A549 (cell line): ENCODE data around the gene RPGR. TPM values are rescaled to one million over a fixed set of nuclear protein-coding genes. Genes with fewer than 3 reads are reported as not detected.

ENCODE experiments used
- ATAC-seq, 2 experiments: fragments of 200-7000 bp in 1 of 2; fragments of >200 bp in 1 of 2; cut with Nextera tagmentation in 1 of 2; cut with Tn5 transposase in 1 of 2; 3 replicates each; pipeline versions ENCODE4 v1.8.0 to v1.9.1; 2018 to 2020; ENCODE audit warnings: mild to moderate bottlenecking in 1 of 2, moderate library complexity in 1 of 2
- CTCF ChIA-PET: fragments of 300-600 bp; sonication (Branson Sonifier 250); formaldehyde crosslinking; extraction: SDS; loops from one replicate; lab custom pipeline; 2021; ENCODE audit warnings: antibody characterized with exemption, inconsistent platforms; lab: Yijun Ruan, JAX
- POLR2A ChIA-PET: fragments of 350-600 bp; formaldehyde crosslinking; extraction: SDS; loops from one replicate; lab custom pipeline; 2021; ENCODE audit warnings: antibody characterized with exemption, inconsistent platforms; lab: Yijun Ruan, JAX
- DNase-seq, 2 experiments: peaks; one replicate each; pipeline versions ENCODE4 v3.0.0 to v3.0.0-alpha.2; 2011 to 2016; ENCODE audit warnings: low read depth in 1 of 2, low spot score in 1 of 2
- FAIRE-seq: peaks from 2 replicates; lab custom pipeline; 2011; peaks lifted over from hg19 to GRCh38; lab: Jason Lieb, UNC
- H3K27ac ChIP-seq, 2 experiments: fragments of >200 bp; sonication (Bioruptor Twin); formaldehyde crosslinking; 3 replicates each; pipeline ENCODE4 v1.5.1; 2016 to 2017
- H3K4me1 ChIP-seq: fragments of >200 bp; sonication (Bioruptor Twin); formaldehyde crosslinking; 3 replicates; pipeline ENCODE4 v1.6.1; 2016
- H3K4me2 ChIP-seq: fragments of >200 bp; sonication (Bioruptor Twin); formaldehyde crosslinking; 3 replicates; pipeline ENCODE4 v1.6.1; 2016
- H3K4me3 ChIP-seq: fragments of >200 bp; sonication (Bioruptor Twin); formaldehyde crosslinking; 3 replicates; pipeline ENCODE4 v1.5.1; 2016
- H3K9me3 ChIP-seq: fragments of >200 bp; sonication (Bioruptor Twin); formaldehyde crosslinking; 3 replicates; pipeline ENCODE4 v1.6.1; 2016
- BCL3 ChIP-seq: fragments of >200 bp; sonication (Bioruptor Twin); formaldehyde crosslinking; IDR thresholded peaks from 3 replicates; pipeline ENCODE4 v1.6.1; 2016
- EHF ChIP-seq: fragments of 250-450 bp; sonication (Bioruptor Pico); IDR thresholded peaks from 2 replicates; pipeline ENCODE4 v1.5.0; 2020; ENCODE audit warnings: mild to moderate bottlenecking
- EP300 ChIP-seq, 2 experiments: fragments of >200 bp; sonication (Bioruptor Twin); formaldehyde crosslinking; IDR thresholded peaks; 2 replicates in 1 of 2; 3 replicates in 1 of 2; pipeline ENCODE4 v1.6.1; 2016 to 2017
- FOSL2 ChIP-seq, 2 experiments: fragments of 450-650 bp in 1 of 2; fragments of >200 bp in 1 of 2; sonication (Bioruptor Twin) in 1 of 2; formaldehyde crosslinking; IDR thresholded peaks; 2 replicates each; pipeline versions ENCODE4 v1.5.0 to v1.6.1; 2016 to 2020; ENCODE audit warnings: mild to moderate bottlenecking in 1 of 2, moderate library complexity in 1 of 2
- FOXS1 ChIP-seq: fragments of 250-450 bp; sonication (Bioruptor Pico); IDR thresholded peaks from 2 replicates; pipeline ENCODE4 v1.5.0; 2020; ENCODE audit warnings: mild to moderate bottlenecking, moderate library complexity
- HDAC2 ChIP-seq: fragments of 200-600 bp; sonication (generic); IDR thresholded peaks from 2 replicates; pipeline ENCODE4 v1.6.1; 2016
- HES2 ChIP-seq: fragments of >200 bp; sonication (Bioruptor Twin); formaldehyde crosslinking; IDR thresholded peaks from 2 replicates; pipeline ENCODE4 v1.6.1; 2016
- HEYL ChIP-seq: fragments of 250-450 bp; sonication (Bioruptor Pico); IDR thresholded peaks from 2 replicates; pipeline ENCODE4 v1.8.0; 2021; ENCODE audit warnings: mild to moderate bottlenecking, moderate library complexity
- HMGXB4 ChIP-seq: fragments of 250-450 bp; sonication (Bioruptor Pico); IDR thresholded peaks from 2 replicates; pipeline ENCODE4 v1.5.0; 2021; ENCODE audit warnings: mild to moderate bottlenecking, moderate library complexity, borderline replicate concordance
- HOXB5 ChIP-seq: fragments of 250-450 bp; sonication (Bioruptor Pico); IDR thresholded peaks from 2 replicates; pipeline ENCODE4 v1.5.0; 2020; ENCODE audit warnings: mild to moderate bottlenecking, moderate library complexity
- KDM1A ChIP-seq: fragments of 200-600 bp; sonication (generic); IDR thresholded peaks from 2 replicates; pipeline ENCODE4 v1.6.1; 2016; ENCODE audit warnings: low read depth, mild to moderate bottlenecking
- KDM5A ChIP-seq: fragments of 200-600 bp; sonication (generic); IDR thresholded peaks from 2 replicates; pipeline ENCODE4 v1.6.1; 2016; ENCODE audit warnings: antibody characterized with exemption, mild to moderate bottlenecking
- MAFK ChIP-seq: fragments of 450-650 bp; IDR thresholded peaks from 2 replicates; pipeline ENCODE4 v1.6.1; 2014; ENCODE audit not compliant: partially characterized antibody
- PHF8 ChIP-seq: fragments of 200-600 bp; sonication (generic); IDR thresholded peaks from 2 replicates; pipeline ENCODE4 v1.6.1; 2016; ENCODE audit warnings: low read depth, mild to moderate bottlenecking, antibody characterized with exemption, moderate library complexity, borderline replicate concordance
- POLR2A ChIP-seq: IDR thresholded peaks from 2 replicates; pipeline ENCODE4 v1.6.1; 2012; ENCODE audit warnings: mild to moderate bottlenecking, low read length
- POLR2AphosphoS2 ChIP-seq: conservative IDR thresholded peaks from 2 replicates; pipeline ENCODE4 v1.6.1; 2012; ENCODE audit warnings: low read length, improper control_type of control experiment, inconsistent platforms
- RARB ChIP-seq: fragments of 250-450 bp; sonication (Bioruptor Pico); IDR thresholded peaks from 2 replicates; pipeline ENCODE4 v1.8.0; 2021; ENCODE audit warnings: mild to moderate bottlenecking, moderate library complexity
- SREBF2 ChIP-seq: fragments of 450-650 bp; IDR thresholded peaks from 2 replicates; pipeline ENCODE4 v1.6.1; 2014; ENCODE audit warnings: mild to moderate bottlenecking, moderate library complexity
- TFCP2L1 ChIP-seq: fragments of 250-450 bp; sonication (Bioruptor Pico); IDR thresholded peaks from 2 replicates; pipeline ENCODE4 v1.5.0; 2021; ENCODE audit warnings: mild to moderate bottlenecking
- TP53 ChIP-seq: fragments of 250-450 bp; sonication (Bioruptor Pico); IDR thresholded peaks from 2 replicates; pipeline ENCODE4 v1.5.0; 2021; ENCODE audit warnings: mild to moderate bottlenecking, moderate library complexity
- WGBS: methylation state at CpG from one replicate; pipeline ENCODE4 v1.1.6; 2017; ENCODE audit errors: missing lambda C conversion rate; 5-methylcytosine and 5-hydroxymethylcytosine counted together
- polyA plus RNA-seq, 4 experiments: library from polyadenylated mRNA; depleted of rRNA in 3 of 4; stranded (reverse); fragments of >200 nt; fragmentation: RNase III in 1 of 4; extraction: RNeasy Plus Mini Kit Qiagen cat#74134 plus additional on column Dnase treatment in 1 of 4; gene quantifications; 2 replicates in 3 of 4; 3 replicates in 1 of 4; pipeline ENCODE4 v1.2.3, GENCODE V29; 2011 to 2017

Gene RPGR
- polyA plus RNA-seq, 2 of the 4 experiments (the other 2 are of a cell fraction): 8.1 to 10.5 TPM

GRCh38 chrX:38273453-38273852, 53.9 kb downstream of the RPGR start:
- Histone ChIP-seq H3K9me3 (no peaks in the 10 kb centered on the region), H3K27ac (no peak overlapping the region), H3K4me3 (no peak overlapping the region), H3K4me1 (peaks cover 44% of the 10 kb centered on the region), H3K4me2 (no peak overlapping the region)
- ChIA-PET CTCF (interaction anchor here (2.8 to 4.0 kb wide), 2 partner anchors 13 to 54 kb away, joined by 7 to 17 read pairs; partner anchors contain the start of gene RPGR), POLR2A (no interaction called here)
- 83% methylated on average over 1 of the region's 1 CpG for WGBS
- FAIRE-seq: peak; percentile 23
- TF ChIP-seq SREBF2 (no peak), RARB (no peak), PHF8 (no peak), TFCP2L1 (CRISPR knock-in tag) (no peak), FOSL2 (IDR thresholded peaks at IDR 0.05) (no peak), FOSL2 (CRISPR knock-in tag; IDR thresholded peaks at IDR 0.05) (no peak), HOXB5 (CRISPR knock-in tag) (no peak), EP300 (IDR thresholded peaks at IDR 0.05) (no peak), KDM1A (no peak), HMGXB4 (CRISPR knock-in tag) (no peak)
- no peak for ATAC-seq
- DNase-seq: no peak

- H3K9me3 ChIP-seq: no peaks in the 10 kb centered on the region
- ATAC-seq (no peak), DNase-seq (no peak), FAIRE-seq (no peak)
- H3K4me2 ChIP-seq: no peak overlapping the region
- H3K4me3 ChIP-seq: no peak overlapping the region
- H3K27ac ChIP-seq: no peak overlapping the region
- ChIA-PET CTCF (no interaction called here), POLR2A (no interaction called here)
- no peak for TF ChIP-seq KDM5A
- TF ChIP-seq MAFK: peak; percentile 38
- no peak for TF ChIP-seq HEYL (CRISPR knock-in tag)
- peaks cover 22% of the 10 kb centered on the region for H3K4me1 ChIP-seq
Observed at GRCh38 chrX:38271154-38271716, 56.1 kb downstream of the RPGR start.

- no peak overlapping the region for H3K4me2 ChIP-seq
- no peak for ATAC-seq
- TF ChIP-seq POLR2AphosphoS2: no peak
- no peak for TF ChIP-seq HES2
- TF ChIP-seq BCL3: no peak
- no peak for TF ChIP-seq EHF (CRISPR knock-in tag)
- no peak for TF ChIP-seq HDAC2
- no peak for TF ChIP-seq POLR2A
- TF ChIP-seq FOXS1: no peak
- TF ChIP-seq TP53 (CRISPR knock-in tag): no peak
- H3K9me3 ChIP-seq: no peaks in the 10 kb centered on the region
- 96% methylated on average over 3 of the region's 3 CpGs for WGBS
- FAIRE-seq: no peak
- CTCF ChIA-PET: interaction anchor here (1.2 to 1.6 kb wide), 3 partner anchors 8 to 59 kb away, joined by 3 to 5 read pairs (median 3); partner anchors contain the start of gene RPGR
- H3K27ac ChIP-seq: no peak overlapping the region
- DNase-seq: no peak
- POLR2A ChIA-PET: no interaction called here
- peaks cover 7% of the 10 kb centered on the region; the same call in 2 of the 3 replicates for H3K4me1 ChIP-seq
- no peak overlapping the region for H3K4me3 ChIP-seq
Observed at GRCh38 chrX:38268011-38268410, 59.3 kb downstream of the RPGR start.
